HEK293 (cell line): ENCODE results near the gene AJM1.

Experiments used
- CTCF ChIA-PET: fragments of 350-600 bp; formaldehyde crosslinking; extraction: SDS; loops from one replicate; lab custom pipeline; 2021; ENCODE audit warnings: antibody characterized with exemption; lab: Yijun Ruan, JAX
- POLR2A ChIA-PET: fragments of 300-600 bp; formaldehyde crosslinking; extraction: SDS; loops from one replicate; lab custom pipeline; 2020; ENCODE audit warnings: antibody characterized with exemption, inconsistent platforms; lab: Yijun Ruan, JAX
- H3K27ac ChIP-seq: fragments of 200-500 bp; sonication (Bioruptor generic); 2 replicates; pipeline ENCODE4 v1.5.1; 2014; ENCODE audit warnings: low read depth, low read length, control low read depth, inconsistent platforms; ENCODE audit errors: extremely low read depth
- H3K36me3 ChIP-seq, 2 experiments: fragments of 200-500 bp in 1 of 2; sonication (Bioruptor generic) in 1 of 2; 1 replicate in 1 of 2; 2 replicates in 1 of 2; pipeline ENCODE4 v1.5.1; 2014 to 2017; ENCODE audit warnings: inconsistent platforms in 2 of 2, low read length in 2 of 2; ENCODE audit not compliant: control insufficient read depth in 2 of 2, insufficient read depth in 1 of 2
- H3K4me1 ChIP-seq: fragments of 200-500 bp; sonication (Bioruptor generic); 2 replicates; pipeline ENCODE4 v1.5.1; 2014; ENCODE audit warnings: mild to moderate bottlenecking, low read length, inconsistent platforms; ENCODE audit not compliant: control insufficient read depth, insufficient read depth
- H3K4me3 ChIP-seq: 2 replicates; pipeline ENCODE4 v1.5.1; 2011; ENCODE audit warnings: low read depth, mild to moderate bottlenecking, control low read depth, low read length, moderate library complexity
- H3K9me3 ChIP-seq: fragments of 200-500 bp; sonication (Bioruptor generic); 2 replicates; pipeline ENCODE4 v1.5.1; 2014; ENCODE audit warnings: low read depth, low read length, inconsistent platforms; ENCODE audit not compliant: control insufficient read depth, insufficient read depth
- GLIS2 ChIP-seq: fragments of 450-650 bp; formaldehyde crosslinking; IDR thresholded peaks from 2 replicates; pipeline ENCODE4 v1.5.1; 2016; ENCODE audit warnings: missing biosample characterization, missing genetic modification characterization
- HOXD13 ChIP-seq: sonication (generic); formaldehyde crosslinking; IDR thresholded peaks from 2 replicates; pipeline ENCODE4 v1.8.0; 2022; ENCODE audit warnings: missing genetic modification reagents, borderline replicate concordance
- KLF1 ChIP-seq: fragments of 450-650 bp; formaldehyde crosslinking; IDR thresholded peaks from 2 replicates; pipeline ENCODE4 v1.5.1; 2016; ENCODE audit warnings: missing biosample characterization, missing genetic modification characterization
- KLF10 ChIP-seq: fragments of 450-650 bp; IDR thresholded peaks from 2 replicates; pipeline ENCODE4 v1.5.1; 2018; ENCODE audit warnings: missing biosample characterization, mild to moderate bottlenecking, missing genetic modification characterization
- KLF16 ChIP-seq: fragments of 450-650 bp; formaldehyde crosslinking; IDR thresholded peaks from 2 replicates; pipeline ENCODE4 v1.5.1; 2017; ENCODE audit warnings: missing biosample characterization, missing genetic modification characterization
- KLF17 ChIP-seq: fragments of 450-650 bp; formaldehyde crosslinking; IDR thresholded peaks from 2 replicates; pipeline ENCODE4 v1.5.1; 2016; ENCODE audit warnings: missing biosample characterization, missing genetic modification characterization
- MYNN ChIP-seq: fragments of 450-650 bp; formaldehyde crosslinking; IDR thresholded peaks from 2 replicates; pipeline ENCODE4 v1.5.1; 2016; ENCODE audit warnings: missing biosample characterization, missing genetic modification characterization, borderline replicate concordance
- PRDM10 ChIP-seq: fragments of 450-650 bp; formaldehyde crosslinking; IDR thresholded peaks from 2 replicates; pipeline ENCODE4 v1.5.1; 2016; ENCODE audit warnings: missing biosample characterization, missing genetic modification characterization
- REPIN1 ChIP-seq: fragments of 450-650 bp; formaldehyde crosslinking; IDR thresholded peaks from 2 replicates; pipeline ENCODE4 v1.5.1; 2017; ENCODE audit warnings: missing biosample characterization, missing genetic modification characterization, low read depth
- REST ChIP-seq: fragments of 450-650 bp; formaldehyde crosslinking; IDR thresholded peaks from 2 replicates; pipeline ENCODE4 v1.5.1; 2016; ENCODE audit warnings: missing biosample characterization, missing genetic modification characterization
- ZBTB21 ChIP-seq: fragments of 450-650 bp; formaldehyde crosslinking; IDR thresholded peaks from 2 replicates; pipeline ENCODE4 v1.5.1; 2017; ENCODE audit warnings: missing biosample characterization, missing genetic modification characterization
- ZBTB7A ChIP-seq: fragments of 450-650 bp; formaldehyde crosslinking; IDR thresholded peaks from 2 replicates; pipeline ENCODE4 v1.5.1; 2016; ENCODE audit warnings: low read depth, missing biosample characterization, missing genetic modification characterization
- ZNF148 ChIP-seq: fragments of 450-650 bp; formaldehyde crosslinking; IDR thresholded peaks from 2 replicates; pipeline ENCODE4 v1.5.0; 2017; ENCODE audit warnings: missing biosample characterization, missing genetic modification characterization, borderline replicate concordance
- ZNF266 ChIP-seq: fragments of 450-650 bp; formaldehyde crosslinking; IDR thresholded peaks from 2 replicates; pipeline ENCODE4 v1.5.1; 2016; ENCODE audit warnings: missing biosample characterization, missing genetic modification characterization, low read depth
- ZNF335 ChIP-seq: fragments of 450-650 bp; formaldehyde crosslinking; conservative IDR thresholded peaks from 2 replicates; pipeline ENCODE4 v1.5.1; 2016; ENCODE audit warnings: missing biosample characterization, missing genetic modification characterization
- ZNF394 ChIP-seq: fragments of 450-650 bp; formaldehyde crosslinking; IDR thresholded peaks from 2 replicates; pipeline ENCODE4 v1.5.1; 2016; ENCODE audit warnings: missing biosample characterization, missing genetic modification characterization, mild to moderate bottlenecking, moderate library complexity, borderline replicate concordance
- ZNF404 ChIP-seq: fragments of 450-650 bp; formaldehyde crosslinking; IDR thresholded peaks from 2 replicates; pipeline ENCODE4 v1.5.1; 2017; ENCODE audit warnings: missing biosample characterization, missing genetic modification characterization
- ZNF629 ChIP-seq: fragments of 450-650 bp; formaldehyde crosslinking; IDR thresholded peaks from 2 replicates; pipeline ENCODE4 v1.5.1; 2017; ENCODE audit warnings: missing biosample characterization, missing genetic modification characterization
- ZNF658 ChIP-seq: fragments of 450-650 bp; formaldehyde crosslinking; IDR thresholded peaks from 2 replicates; pipeline ENCODE4; 2016; ENCODE audit warnings: missing biosample characterization, missing genetic modification characterization
- ZNF707 ChIP-seq: fragments of 450-650 bp; formaldehyde crosslinking; IDR thresholded peaks from 2 replicates; pipeline ENCODE4 v1.5.1; 2016; ENCODE audit warnings: missing biosample characterization, missing genetic modification characterization
- ZNF792 ChIP-seq: fragments of 450-650 bp; formaldehyde crosslinking; IDR thresholded peaks from 2 replicates; pipeline ENCODE4 v1.5.1; 2016; ENCODE audit warnings: missing biosample characterization, missing genetic modification characterization

Gene AJM1

GRCh38 chr9:136799079-136799853 is 43.0 kb upstream of the AJM1 start:
- no peak overlapping the region for H3K4me3 ChIP-seq
- peaks cover 14% of the 10 kb centered on the region for H3K4me1 ChIP-seq
- peaks cover 0 to 3% of the 10 kb centered on the region in 2 experiments; a peak in 1 of 3 replicates for H3K36me3 ChIP-seq
- H3K27ac ChIP-seq, result no peak overlapping the region; the same call in 1 of the 2 replicates
- TF ChIP-seq ZNF792 (tag by site-specific recombination), result no peak
- TF ChIP-seq GLIS2, result 0 out of 2 replicates have a peak, but pooled peaks have one; percentile 4
- TF ChIP-seq ZNF148 (tag by site-specific recombination), result no peak
- TF ChIP-seq ZNF658, result no peak
- TF ChIP-seq REPIN1, result no peak
- TF ChIP-seq HOXD13 (CRISPR knock-in tag), result no peak
- no peak for TF ChIP-seq ZNF707 (tag by site-specific recombination)
- no peak for TF ChIP-seq MYNN (tag by site-specific recombination)
- no peaks in the 10 kb centered on the region for H3K9me3 ChIP-seq
- POLR2A ChIA-PET, result interaction anchor here (0.6 to 2.8 kb wide), 11 partner anchors 9 to 521 kb away, joined by 3 to 24 read pairs (median 5); partner anchors contain the start of genes AJM1 and TMEM141
- CTCF ChIA-PET, result interaction anchor here (0.6 to 2.2 kb wide), 8 partner anchors 13 to 629 kb away, joined by 3 to 9 read pairs (median 4); partner anchors contain the start of gene AJM1

GRCh38 chr9:136799854-136800657 is 42.2 kb upstream of the AJM1 start:
- H3K36me3 ChIP-seq, result no peaks in the 10 kb centered on the region
- no peaks in the 10 kb centered on the region for H3K9me3 ChIP-seq
- peaks cover 14% of the 10 kb centered on the region for H3K4me1 ChIP-seq
- ChIA-PET POLR2A (interaction anchor here (0.6 to 2.8 kb wide), 26 partner anchors 8 to 520 kb away, joined by 3 to 24 read pairs (median 4); partner anchors contain the start of genes AJM1, NOTCH1, PAXX and TMEM141), CTCF (interaction anchor here (0.6 to 3.0 kb wide), 10 partner anchors 7 to 437 kb away, joined by 3 to 18 read pairs (median 6); partner anchors contain the start of genes AJM1 and NPDC1)
- peak overlapping the region; percentile 16; the same call in 1 of the 2 replicates for H3K27ac ChIP-seq
- peak overlapping the region; percentile 44 for H3K4me3 ChIP-seq
- no peak for TF ChIP-seq PRDM10 (tag by site-specific recombination)
- 0 out of 2 replicates have a peak, but pooled peaks have one; percentile 11 for TF ChIP-seq ZBTB7A (tag by site-specific recombination)
- peak; percentile 34; the same call in 1 of the 2 replicates for TF ChIP-seq KLF17 (tag by site-specific recombination)
- TF ChIP-seq ZNF394, result no peak
- TF ChIP-seq REST (tag by site-specific recombination), result peak; percentile 88
- TF ChIP-seq KLF16 (tag by site-specific recombination), result 0 out of 2 replicates have a peak, but pooled peaks have one; percentile 44
- TF ChIP-seq ZNF404, result no peak
- TF ChIP-seq ZBTB21 (tag by site-specific recombination), result no peak
- TF ChIP-seq ZNF335, result peak; percentile 31
- TF ChIP-seq KLF1, result peak; percentile 93
- TF ChIP-seq ZNF629 (tag by site-specific recombination), result no peak
- TF ChIP-seq KLF10 (tag by site-specific recombination), result peak; percentile 36; the same call in 1 of the 2 replicates
- no peak for TF ChIP-seq ZNF266 (tag by site-specific recombination)
